H1 (cell line): Measurements from ENCODE around the gene CMTM1. TPM values are rescaled to one million over a fixed set of nuclear protein-coding genes. Genes with fewer than 3 reads are reported as not detected.

ENCODE experiments used
- CTCF ChIA-PET: fragments of 300-600 bp; sonication (Branson Sonifier 250); formaldehyde crosslinking; loops from one replicate; lab custom pipeline; 2021; ENCODE audit not compliant: partially characterized antibody; lab: Charles Lee
- POLR2A ChIA-PET: fragments of 300-600 bp; sonication (Branson Sonifier 250); formaldehyde crosslinking; loops from one replicate; lab custom pipeline; 2021; ENCODE audit warnings: inconsistent platforms; ENCODE audit not compliant: partially characterized antibody; lab: Charles Lee
- DNase-seq, 2 experiments: peaks; one replicate each; pipeline versions ENCODE4 v3.0.0 to v3.0.0-alpha.2; 2010 to 2022; ENCODE audit warnings: low spot score in 2 of 2, low read depth in 1 of 2, mixed read lengths in 1 of 2
- FAIRE-seq: peaks from 2 replicates; lab custom pipeline; 2011; peaks lifted over from hg19 to GRCh38; lab: Jason Lieb, UNC
- H2AFZ ChIP-seq: 2 replicates; pipeline ENCODE4 v1.8.1; 2012; ENCODE audit warnings: low read length, inconsistent platforms
- H2AK5ac ChIP-seq: 2 replicates; pipeline ENCODE4 v1.6.1; 2013; ENCODE audit warnings: low read depth, low read length
- H2BK120ac ChIP-seq: replicated peaks from 2 replicates; pipeline ENCODE3; 2013; ENCODE audit warnings: low read depth, low read length, inconsistent platforms
- H2BK12ac ChIP-seq: 2 replicates; pipeline ENCODE4 v1.6.1; 2013; ENCODE audit warnings: low read depth, low read length
- H2BK15ac ChIP-seq: 2 replicates; pipeline ENCODE4 v1.6.1; 2013; ENCODE audit warnings: low read length
- H2BK20ac ChIP-seq: 2 replicates; pipeline ENCODE4 v1.6.1; 2013; ENCODE audit warnings: low read length
- H2BK5ac ChIP-seq: 2 replicates; pipeline ENCODE4 v1.6.1; 2013; ENCODE audit warnings: low read depth, low read length
- H3K14ac ChIP-seq: 2 replicates; pipeline ENCODE4 v1.6.1; 2013; ENCODE audit warnings: inconsistent platforms; ENCODE audit not compliant: insufficient read length
- H3K18ac ChIP-seq: 2 replicates; pipeline ENCODE4 v1.6.1; 2013; ENCODE audit warnings: low read length; ENCODE audit errors: extremely low read depth
- H3K23ac ChIP-seq: 2 replicates; pipeline ENCODE4 v1.6.1; 2013; ENCODE audit warnings: inconsistent platforms; ENCODE audit not compliant: insufficient read length
- H3K23me2 ChIP-seq: 2 replicates; pipeline ENCODE4 v1.6.1; 2013; ENCODE audit warnings: low read depth, low read length
- H3K27ac ChIP-seq: 2 replicates; pipeline ENCODE4 v1.6.1; 2011; ENCODE audit warnings: low read depth, low read length, inconsistent platforms
- H3K27me3 ChIP-seq, 4 experiments: replicated peaks in 1 of 4; 1 replicate in 1 of 4; 2 replicates in 3 of 4; pipeline versions ENCODE4 v1.6.1 to v1.8.1; 2011 to 2013; ENCODE audit warnings: low read length in 3 of 4, mild to moderate bottlenecking in 3 of 4, inconsistent platforms in 2 of 4, mixed read lengths in 2 of 4, moderate library complexity in 1 of 4; ENCODE audit not compliant: control insufficient read depth in 3 of 4, insufficient read depth in 3 of 4; ENCODE audit errors: extremely low read depth in 1 of 4
- H3K36me3 ChIP-seq, 4 experiments: 2 replicates each; pipeline versions ENCODE4 v1.6.1 to v1.8.1; 2011 to 2013; ENCODE audit warnings: mild to moderate bottlenecking in 4 of 4, low read length in 3 of 4, moderate library complexity in 2 of 4, control low read depth in 1 of 4, inconsistent platforms in 1 of 4; ENCODE audit not compliant: insufficient read depth in 4 of 4, control insufficient read depth in 2 of 4
- H3K4ac ChIP-seq: replicated peaks from 2 replicates; pipeline ENCODE3; 2013; ENCODE audit warnings: low read length, low read depth, mixed read lengths, inconsistent platforms; ENCODE audit not compliant: insufficient read length
- H3K4me1 ChIP-seq, 4 experiments: replicated peaks in 1 of 4; 1 replicate in 1 of 4; 2 replicates in 3 of 4; pipeline versions ENCODE4 v1.6.1 to v1.8.1; 2011 to 2013; ENCODE audit warnings: low read length in 3 of 4, inconsistent platforms in 2 of 4, mixed read lengths in 1 of 4; ENCODE audit not compliant: insufficient read depth in 4 of 4, control insufficient read depth in 3 of 4
- H3K4me2 ChIP-seq, 2 experiments: 2 replicates each; pipeline versions ENCODE4 v1.6.1 to v1.8.1; 2011 to 2013; ENCODE audit warnings: low read depth in 2 of 2, low read length in 2 of 2, control low read depth in 1 of 2, inconsistent platforms in 1 of 2, mild to moderate bottlenecking in 1 of 2; ENCODE audit not compliant: insufficient read depth in 1 of 2
- H3K4me3 ChIP-seq, 4 experiments: fragments of 200-600, 300-600 bp in 1 of 4; sonication (generic), shearing (Covaris generic), sonication (Bioruptor Twin) in 1 of 4; 2 replicates each; pipeline versions ENCODE4 v1.5.1 to v1.8.1; 2011 to 2016; ENCODE audit warnings: low read length in 4 of 4, low read depth in 3 of 4, control low read depth in 2 of 4, inconsistent platforms in 2 of 4, mild to moderate bottlenecking in 2 of 4, mixed read lengths in 1 of 4, moderate library complexity in 1 of 4; ENCODE audit not compliant: insufficient read depth in 2 of 4; ENCODE audit errors: extremely low read depth in 1 of 4
- H3K56ac ChIP-seq: replicated peaks from 2 replicates; pipeline ENCODE3; 2013; ENCODE audit warnings: low read depth, mild to moderate bottlenecking, mixed read lengths, low read length, inconsistent platforms; ENCODE audit not compliant: insufficient read length
- H3K79me1 ChIP-seq: 2 replicates; pipeline ENCODE4 v1.6.1; 2013; ENCODE audit warnings: low read depth, low read length, control low read depth
- H3K79me2 ChIP-seq, 2 experiments: 2 replicates each; pipeline versions ENCODE4 v1.6.1 to v1.8.1; 2012 to 2013; ENCODE audit warnings: low read length in 2 of 2, mild to moderate bottlenecking in 2 of 2, inconsistent platforms in 1 of 2; ENCODE audit not compliant: insufficient read depth in 2 of 2, control insufficient read depth in 1 of 2
- H3K9ac ChIP-seq, 4 experiments: replicated peaks in 1 of 4; 1 replicate in 1 of 4; 2 replicates in 3 of 4; pipeline versions ENCODE4 v1.6.1 to v1.8.1; 2011 to 2013; ENCODE audit warnings: low read depth in 3 of 4, low read length in 3 of 4, control low read depth in 2 of 4, mild to moderate bottlenecking in 2 of 4, moderate library complexity in 2 of 4, inconsistent platforms in 1 of 4; ENCODE audit errors: extremely low read depth in 1 of 4
- H3K9me3 ChIP-seq, 2 experiments: 2 replicates each; pipeline versions ENCODE4 v1.6.1 to v1.8.1; 2012 to 2013; ENCODE audit warnings: mild to moderate bottlenecking in 2 of 2, moderate library complexity in 2 of 2, control low read depth in 1 of 2, inconsistent platforms in 1 of 2, low read depth in 1 of 2, low read length in 1 of 2, mixed read lengths in 1 of 2; ENCODE audit not compliant: insufficient read depth in 2 of 2
- H4K20me1 ChIP-seq, 2 experiments: replicated peaks in 1 of 2; 2 replicates each; pipeline versions ENCODE3 to v1.8.1; 2011 to 2013; ENCODE audit warnings: inconsistent platforms in 2 of 2, low read length in 2 of 2, mild to moderate bottlenecking in 1 of 2; ENCODE audit not compliant: insufficient read depth in 2 of 2, control insufficient read depth in 1 of 2
- H4K5ac ChIP-seq: 2 replicates; pipeline ENCODE4 v1.6.1; 2013; ENCODE audit warnings: low read length, low read depth, mixed read lengths, inconsistent platforms; ENCODE audit not compliant: insufficient read length
- H4K8ac ChIP-seq: 2 replicates; pipeline ENCODE4 v1.8.0; 2013; ENCODE audit warnings: mild to moderate bottlenecking, moderate library complexity, low read length, inconsistent platforms; ENCODE audit not compliant: insufficient read depth; ENCODE audit errors: extremely low read depth
- H4K91ac ChIP-seq: replicated peaks from 2 replicates; pipeline ENCODE3; 2013; ENCODE audit warnings: low read length, mixed read lengths, inconsistent platforms; ENCODE audit not compliant: insufficient read length
- BACH1 ChIP-seq: IDR thresholded peaks from 2 replicates; pipeline ENCODE4 v1.6.1; 2012; ENCODE audit warnings: low read length, improper control_type of control experiment
- BCL11A ChIP-seq, 2 experiments: IDR thresholded peaks; one replicate each; pipeline ENCODE4 v1.6.1; 2011; ENCODE audit warnings: low read depth in 2 of 2, low read length in 2 of 2, mild to moderate bottlenecking in 2 of 2
- CHD1 ChIP-seq: IDR thresholded peaks from 2 replicates; pipeline ENCODE4 v1.6.1; 2012; ENCODE audit warnings: low read depth, low read length, improper control_type of control experiment
- CREB1 ChIP-seq: IDR thresholded peaks from 2 replicates; pipeline ENCODE4 v1.6.1; 2012; ENCODE audit warnings: inconsistent platforms
- CTBP2 ChIP-seq: IDR thresholded peaks from 2 replicates; pipeline ENCODE4 v1.7.0; 2011; ENCODE audit warnings: borderline replicate concordance, mild to moderate bottlenecking, moderate library complexity, mixed read lengths, low read length; ENCODE audit not compliant: insufficient read depth, insufficient read length
- JUN ChIP-seq: IDR thresholded peaks from 2 replicates; pipeline ENCODE4 v1.6.1; 2011; ENCODE audit warnings: low read depth, mild to moderate bottlenecking, improper control_type of control experiment, low read length
- POLR2A ChIP-seq, 2 experiments: IDR thresholded peaks; 1 replicate in 1 of 2; 2 replicates in 1 of 2; pipeline ENCODE4 v1.6.1; 2011; ENCODE audit warnings: low read depth in 2 of 2, low read length in 2 of 2, mild to moderate bottlenecking in 2 of 2; ENCODE audit errors: control extremely low read depth in 1 of 2
- RFX5 ChIP-seq: IDR thresholded peaks from 2 replicates; pipeline ENCODE4 v1.6.1; 2011; ENCODE audit warnings: low read depth, low read length, improper control_type of control experiment, borderline replicate concordance
- RXRA ChIP-seq: IDR thresholded peaks from 2 replicates; pipeline ENCODE4 v1.6.1; 2011; ENCODE audit warnings: low read depth, mild to moderate bottlenecking, low read length, moderate library complexity; ENCODE audit not compliant: insufficient read depth
- SP1 ChIP-seq: IDR thresholded peaks from 2 replicates; pipeline ENCODE4 v1.6.1; 2011; ENCODE audit warnings: low read depth, low read length
- TAF1 ChIP-seq: IDR thresholded peaks from 2 replicates; pipeline ENCODE4 v1.6.1; 2011; ENCODE audit warnings: mild to moderate bottlenecking, low read depth, low read length
- TAF7 ChIP-seq: optimal IDR thresholded peaks from 2 replicates; pipeline ENCODE3; 2011; ENCODE audit warnings: low read depth, mild to moderate bottlenecking, inconsistent platforms, low read length, moderate library complexity, borderline replicate concordance
- YY1 ChIP-seq: IDR thresholded peaks from 2 replicates; pipeline ENCODE4 v1.6.1; 2011; ENCODE audit warnings: low read depth, mild to moderate bottlenecking, low read length
- ZNF274 ChIP-seq: IDR thresholded peaks from 2 replicates; pipeline ENCODE4 v1.7.0; 2012; ENCODE audit warnings: low read length, borderline replicate concordance; ENCODE audit errors: extremely low read depth
- WGBS, 2 experiments: shearing (Covaris generic) in 1 of 2; methylation state at CpG; one replicate each; pipeline versions ENCODE4 v1.1.6 to v1.1.7; 2013 to 2015; ENCODE audit warnings: low lambda C conversion rate in 2 of 2, mixed read lengths in 2 of 2, inconsistent platforms in 1 of 2, low coverage in 1 of 2, missing lambda C conversion rate in 1 of 2; ENCODE audit not compliant: insufficient replicate concordance in 2 of 2, insufficient coverage in 1 of 2, insufficient read length in 1 of 2; ENCODE audit errors: extremely low coverage in 1 of 2, missing lambda C conversion rate in 1 of 2; 5-methylcytosine and 5-hydroxymethylcytosine counted together
- polyA plus RNA-seq, 7 experiments: library from polyadenylated mRNA; depleted of rRNA in 3 of 7; stranded (reverse) in 5 of 7; unstranded in 2 of 7; fragments of >200 nt in 5 of 7; fragments of 200-250 nt in 2 of 7; gene quantifications; 1 replicate in 5 of 7; 2 replicates in 1 of 7; 4 replicates in 1 of 7; pipeline versions ENCODE4 v1.2.1 to v1.2.3, GENCODE V29; 2011 to 2013; ENCODE audit warnings: missing spikeins in 2 of 7, mixed read lengths in 2 of 7
- total RNA-seq: library from RNA; stranded (reverse); fragmentation: NEBNext Ultra II Directional; extraction: Animal tissue kit (Norgen Biotek cat#: 25700); gene quantifications from 2 replicates; pipeline ENCODE4 v1.2.1, GENCODE V29; 2021
- TF ChIP-seq, protein P1 (sequence below): IDR thresholded peaks from 2 replicates; pipeline ENCODE4 v1.6.1; 2012; ENCODE audit warnings: inconsistent platforms

The CMTM1 gene
- total and polyA plus RNA-seq, 2 of the 8 experiments (the other 6 are each of a cell fraction or from before 2014, with no cell fraction given) = 1.2 to 2.0 TPM

DNA sequence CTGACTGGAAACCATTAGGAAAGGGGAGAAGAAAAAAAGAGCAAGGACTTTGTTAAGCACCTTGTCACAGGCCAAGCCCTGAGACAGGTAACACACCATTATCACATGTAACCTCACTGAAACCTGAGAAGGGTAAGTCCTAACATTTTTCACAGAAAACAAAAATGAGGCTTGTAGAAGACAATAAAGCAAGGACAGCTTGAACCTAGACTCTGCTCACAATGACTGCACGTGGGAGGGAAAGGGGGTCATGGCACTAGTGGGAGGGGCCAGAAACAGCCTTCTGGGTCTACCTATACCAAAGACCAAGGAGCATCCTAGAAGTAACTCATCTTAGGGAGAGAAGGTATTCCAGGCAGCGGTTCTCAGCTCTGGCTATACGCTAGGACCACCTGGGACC lies 23.8 kb upstream of the CMTM1 start:
- no peak overlapping the region for H2BK120ac ChIP-seq
- no peaks in the 10 kb centered on the region for H3K27me3 ChIP-seq
- H3K27ac ChIP-seq = no peak overlapping the region
- no peak overlapping the region for H2BK5ac ChIP-seq
- H3K23ac ChIP-seq = no peak overlapping the region
- FAIRE-seq (peak; percentile 36), DNase-seq (no peak)
- H3K56ac ChIP-seq = no peak overlapping the region
- no peaks in the 10 kb centered on the region for H3K23me2 ChIP-seq
- H3K9ac ChIP-seq = no peak overlapping the region; a peak in 3 of 7 replicates
- H3K18ac ChIP-seq = no peak overlapping the region
- H2BK15ac ChIP-seq = no peak overlapping the region
- H2BK12ac ChIP-seq = no peak overlapping the region
- H3K36me3 ChIP-seq = no peaks in the 10 kb centered on the region
- ChIA-PET CTCF (interaction anchor here (1.0 to 1.9 kb wide), 4 partner anchors 9 to 96 kb away, joined by 3 to 6 read pairs (median 3); partner anchors contain the start of gene CKLF), POLR2A (interaction anchor here (1.2 to 1.3 kb wide), 2 partner anchors 12 to 19 kb away, joined by 3 to 4 read pairs; no protein-coding TSS in a partner anchor)
- H3K4me3 ChIP-seq = no peak overlapping the region
- no peak overlapping the region for H2AK5ac ChIP-seq
- H3K4ac ChIP-seq = no peak overlapping the region
- no peak overlapping the region for H4K8ac ChIP-seq
- no peaks in the 10 kb centered on the region for H4K20me1 ChIP-seq
- no peaks in the 10 kb centered on the region for H3K79me2 ChIP-seq
- H3K14ac ChIP-seq = no peak overlapping the region
- WGBS, 2 experiments = 88% methylated on average over 3 of the region's 3 CpGs; no CpG with 5 or more reads in 1 of the 2 experiments
- no peak overlapping the region for H4K91ac ChIP-seq
- no peak overlapping the region for H2BK20ac ChIP-seq
- H2AFZ ChIP-seq = no peak overlapping the region
- no peaks in the 10 kb centered on the region for H3K9me3 ChIP-seq
- H3K4me1 ChIP-seq = peaks cover 0 to 10% (median 4%) of the 10 kb centered on the region in 4 experiments; a peak in 4 of 7 replicates
- no peaks in the 10 kb centered on the region for H3K79me1 ChIP-seq
- H3K4me2 ChIP-seq = no peak overlapping the region
- H4K5ac ChIP-seq = no peak overlapping the region
- TF ChIP-seq BCL11A (IDR thresholded peaks at IDR 0.05; ENCODE audit: low read depth in 2 of 2, low read length in 2 of 2) = no peak
- TF ChIP-seq CTBP2 = no peak
- no peak for TF ChIP-seq JUN
- no peak for TF ChIP-seq CHD1
- TF ChIP-seq, protein P1, sequence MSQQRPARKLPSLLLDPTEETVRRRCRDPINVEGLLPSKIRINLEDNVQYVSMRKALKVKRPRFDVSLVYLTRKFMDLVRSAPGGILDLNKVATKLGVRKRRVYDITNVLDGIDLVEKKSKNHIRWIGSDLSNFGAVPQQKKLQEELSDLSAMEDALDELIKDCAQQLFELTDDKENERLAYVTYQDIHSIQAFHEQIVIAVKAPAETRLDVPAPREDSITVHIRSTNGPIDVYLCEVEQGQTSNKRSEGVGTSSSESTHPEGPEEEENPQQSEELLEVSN = no peak
- TF ChIP-seq ZNF274 = no peak
- TF ChIP-seq TAF7 = no peak
- TF ChIP-seq POLR2A (IDR thresholded peaks at IDR 0.05; ENCODE audit: control extremely low read depth in 1 of 2, low read depth in 2 of 2, low read length in 2 of 2) = no peak
- no peak for TF ChIP-seq TAF1
- TF ChIP-seq SP1 = no peak
- no peak for TF ChIP-seq BACH1
- no peak for TF ChIP-seq CREB1
- TF ChIP-seq RFX5 = no peak
- no peak for TF ChIP-seq YY1
- no peak for TF ChIP-seq RXRA
